ENCODE results near the gene PTHLH. TPM values are rescaled to one million over a fixed set of nuclear protein-coding genes. Genes with fewer than 3 reads are reported as not detected.

The PTHLH gene
- total RNA-seq, 1 donor from 2014 or later, result 1.1 TPM

GRCh38 chr12:27924350-27925135 is 48.0 kb downstream of the PTHLH start:
- Mint-ChIP-seq H3K27me3 (ENCODE audit: unreplicated experiment) (peaks cover 1% of the 10 kb centered on the region), H3K4me1 (ENCODE audit: low read depth, unreplicated experiment) (peaks cover 18% of the 10 kb centered on the region), H3K27ac (ENCODE audit: unreplicated experiment) (no peak overlapping the region), H3K4me3 (ENCODE audit: unreplicated experiment) (no peak overlapping the region), H3K9me3 (ENCODE audit: unreplicated experiment) (peaks cover 2% of the 10 kb centered on the region), H3K36me3 (ENCODE audit: unreplicated experiment) (no peaks in the 10 kb centered on the region)
- DNase-seq, result no peak
- no peak for TF ChIP-seq CTCF (IDR thresholded peaks at IDR 0.05; ENCODE audit: partially characterized antibody, unreplicated experiment)

GRCh38 chr12:27922531-27923139 is 49.9 kb downstream of the PTHLH start:
- Mint-ChIP-seq H3K9me3 (ENCODE audit: unreplicated experiment) (peaks cover 4% of the 10 kb centered on the region), H3K4me3 (ENCODE audit: unreplicated experiment) (no peak overlapping the region), H3K27me3 (ENCODE audit: unreplicated experiment) (no peaks in the 10 kb centered on the region), H3K4me1 (ENCODE audit: low read depth, unreplicated experiment) (peaks cover 27% of the 10 kb centered on the region), H3K27ac (ENCODE audit: unreplicated experiment) (no peak overlapping the region), H3K36me3 (ENCODE audit: unreplicated experiment) (no peaks in the 10 kb centered on the region)
- DNase-seq, result no peak
- TF ChIP-seq CTCF (IDR thresholded peaks at IDR 0.05; ENCODE audit: partially characterized antibody, unreplicated experiment), result no peak

GRCh38 chr12:27919671-27920235 is 52.8 kb downstream of the PTHLH start:
- TF ChIP-seq CTCF (IDR thresholded peaks at IDR 0.05; ENCODE audit: partially characterized antibody, unreplicated experiment), result no peak
- no peak for DNase-seq
- H3K9me3 Mint-ChIP-seq (ENCODE audit: unreplicated experiment), result peaks cover 4% of the 10 kb centered on the region
- no peak overlapping the region for H3K4me3 Mint-ChIP-seq (ENCODE audit: unreplicated experiment)
- H3K27me3 Mint-ChIP-seq (ENCODE audit: unreplicated experiment), result no peaks in the 10 kb centered on the region
- peaks cover 38% of the 10 kb centered on the region for H3K4me1 Mint-ChIP-seq (ENCODE audit: low read depth, unreplicated experiment)
- H3K36me3 Mint-ChIP-seq (ENCODE audit: unreplicated experiment), result no peaks in the 10 kb centered on the region
- peak overlapping the region; percentile 40 for H3K27ac Mint-ChIP-seq (ENCODE audit: unreplicated experiment)

- no peak for TF ChIP-seq CTCF (IDR thresholded peaks at IDR 0.05; ENCODE audit: partially characterized antibody, unreplicated experiment)
- Mint-ChIP-seq H3K36me3 (ENCODE audit: unreplicated experiment) (peaks cover 5% of the 10 kb centered on the region), H3K4me1 (ENCODE audit: low read depth, unreplicated experiment) (peaks cover 41% of the 10 kb centered on the region), H3K4me3 (ENCODE audit: unreplicated experiment) (peak overlapping the region; percentile 30), H3K9me3 (ENCODE audit: unreplicated experiment) (peaks cover 8% of the 10 kb centered on the region), H3K27ac (ENCODE audit: unreplicated experiment) (peak overlapping the region; percentile 79), H3K27me3 (ENCODE audit: unreplicated experiment) (no peaks in the 10 kb centered on the region)
- DNase-seq, result no peak
Measured at GRCh38 chr12:27915536-27915935, 57.0 kb downstream of the PTHLH start.

GRCh38 chr12:27915021-27915420 is 57.5 kb downstream of the PTHLH start:
- H3K9me3 Mint-ChIP-seq (ENCODE audit: unreplicated experiment), result peaks cover 8% of the 10 kb centered on the region
- DNase-seq, result peak; percentile 32
- H3K27ac Mint-ChIP-seq (ENCODE audit: unreplicated experiment), result peak overlapping the region; percentile 79
- peaks cover 36% of the 10 kb centered on the region for H3K4me1 Mint-ChIP-seq (ENCODE audit: low read depth, unreplicated experiment)
- H3K4me3 Mint-ChIP-seq (ENCODE audit: unreplicated experiment), result peak overlapping the region; percentile 50
- no peaks in the 10 kb centered on the region for H3K27me3 Mint-ChIP-seq (ENCODE audit: unreplicated experiment)
- no peak for TF ChIP-seq CTCF (IDR thresholded peaks at IDR 0.05; ENCODE audit: partially characterized antibody, unreplicated experiment)
- peaks cover 5% of the 10 kb centered on the region for H3K36me3 Mint-ChIP-seq (ENCODE audit: unreplicated experiment)

Data from glutamatergic neuron (in vitro differentiated cells).